ENCODE measurements around the gene SRGAP1. TPM values are rescaled to one million over a fixed set of nuclear protein-coding genes. Genes with fewer than 3 reads are reported as not detected.

Gene SRGAP1
- total RNA-seq (10 to 100 TPM; 13.9 to 14.4 TPM), polyA plus RNA-seq (ENCODE audit: insufficient read length in 2 of 2) (10 to 100 TPM; 16.0 to 17.3 TPM)
- long read RNA-seq, donor 1, full-length matches to known transcripts, result 1 of 8 reads
- long read RNA-seq, donor 1, partial matches to known transcripts, result 7 of 8 reads
- long read RNA-seq, donor 1, other reads (novel, unspliced or antisense), result 0 of 8 reads
- long read RNA-seq, donor 2, partial matches to known transcripts, result 0 of 4 reads
- long read RNA-seq, donor 2, other reads (novel, unspliced or antisense), result 0 of 4 reads
- long read RNA-seq, donor 3, partial matches to known transcripts, result 20 of 20 reads
- long read RNA-seq, donor 3, other reads (novel, unspliced or antisense), result 0 of 20 reads
- long read RNA-seq, donor 4, result 0 reads

- WGBS (ENCODE audit: insufficient coverage), result under 1% methylated on average over 50 of the region's 52 CpGs
- H3K27me3 ChIP-seq (ENCODE audit: control insufficient read depth, insufficient read depth, low read length), result no peaks in the 10 kb centered on the region
- H3K27ac ChIP-seq (ENCODE audit: low read depth, low read length), result peak within 1 kb of the TSS; percentile 89
- peak within 1 kb of the TSS; percentile 85 for H3K4me3 ChIP-seq (ENCODE audit: low read depth, low read length)
- no peaks in the 10 kb centered on the region for H3K9me3 ChIP-seq (ENCODE audit: control insufficient read depth, insufficient read depth, low read length)
- no peaks in the 10 kb centered on the region for H3K36me3 ChIP-seq (ENCODE audit: control insufficient read depth, insufficient read depth, low read length)
- peaks cover 11% of the 10 kb centered on the region for H3K4me1 ChIP-seq (ENCODE audit: control insufficient read depth, insufficient read depth, low read length)
- peak in 3 of 6 donors; percentile 48 to 90 (median 89) for DNase-seq (ENCODE audit: low read depth in 4 of 6, low spot score in 6 of 6)
Observed at GRCh38 chr12:63844391-63845341, at the start of gene SRGAP1. Gene SRGAP1, plus strand, starts transcription at chr12:63844700. Its CDS starts 117 bp downstream, at chr12:63844817.

GRCh38 chr12:63795032-63795687 is 49.3 kb upstream of the SRGAP1 start:
- H3K4me3 ChIP-seq (ENCODE audit: low read depth, low read length), result no peak overlapping the region
- no peak for DNase-seq (ENCODE audit: low read depth in 4 of 6, low spot score in 6 of 6)
- H3K27ac ChIP-seq (ENCODE audit: low read depth, low read length), result no peak overlapping the region
- H3K36me3 ChIP-seq (ENCODE audit: control insufficient read depth, insufficient read depth, low read length), result peaks cover 4% of the 10 kb centered on the region
- no peaks in the 10 kb centered on the region for H3K9me3 ChIP-seq (ENCODE audit: control insufficient read depth, insufficient read depth, low read length)
- no peaks in the 10 kb centered on the region for H3K27me3 ChIP-seq (ENCODE audit: control insufficient read depth, insufficient read depth, low read length)
- H3K4me1 ChIP-seq (ENCODE audit: control insufficient read depth, insufficient read depth, low read length), result no peaks in the 10 kb centered on the region
- WGBS (ENCODE audit: insufficient coverage), result 79% methylated on average over 5 of the region's 10 CpGs

- no peaks in the 10 kb centered on the region for H3K27me3 ChIP-seq (ENCODE audit: control insufficient read depth, insufficient read depth, low read length)
- no peaks in the 10 kb centered on the region for H3K4me1 ChIP-seq (ENCODE audit: control insufficient read depth, insufficient read depth, low read length)
- no peaks in the 10 kb centered on the region for H3K36me3 ChIP-seq (ENCODE audit: control insufficient read depth, insufficient read depth, low read length)
- no peak overlapping the region for H3K27ac ChIP-seq (ENCODE audit: low read depth, low read length)
- WGBS (ENCODE audit: insufficient coverage), result 100% methylated on average over 3 of the region's 6 CpGs
- H3K9me3 ChIP-seq (ENCODE audit: control insufficient read depth, insufficient read depth, low read length), result no peaks in the 10 kb centered on the region
- DNase-seq (ENCODE audit: low read depth in 4 of 6, low spot score in 6 of 6), result no peak
- H3K4me3 ChIP-seq (ENCODE audit: low read depth, low read length), result no peak overlapping the region
Observed at GRCh38 chr12:63795944-63796343, 48.6 kb upstream of the SRGAP1 start.

GRCh38 chr12:63802012-63802608 is 42.4 kb upstream of the SRGAP1 start:
- H3K4me3 ChIP-seq (ENCODE audit: low read depth, low read length), result no peak overlapping the region
- DNase-seq (ENCODE audit: low read depth in 4 of 6, low spot score in 6 of 6), result peak in 4 of 6 donors; percentile 22 to 86 (median 51)
- no peaks in the 10 kb centered on the region for H3K9me3 ChIP-seq (ENCODE audit: control insufficient read depth, insufficient read depth, low read length)
- no CpG with 5 or more reads among the region's 6 CpGs for whole genome bisulfite sequencing (ENCODE audit: insufficient coverage)
- no peak overlapping the region for H3K27ac ChIP-seq (ENCODE audit: low read depth, low read length)
- H3K4me1 ChIP-seq (ENCODE audit: control insufficient read depth, insufficient read depth, low read length), result no peaks in the 10 kb centered on the region
- no peaks in the 10 kb centered on the region for H3K27me3 ChIP-seq (ENCODE audit: control insufficient read depth, insufficient read depth, low read length)
- H3K36me3 ChIP-seq (ENCODE audit: control insufficient read depth, insufficient read depth, low read length), result peaks cover 5% of the 10 kb centered on the region

- H3K9me3 ChIP-seq (ENCODE audit: control insufficient read depth, insufficient read depth, low read length), result no peaks in the 10 kb centered on the region
- no peaks in the 10 kb centered on the region for H3K4me1 ChIP-seq (ENCODE audit: control insufficient read depth, insufficient read depth, low read length)
- H3K4me3 ChIP-seq (ENCODE audit: low read depth, low read length), result no peak overlapping the region
- DNase-seq (ENCODE audit: low read depth in 4 of 6, low spot score in 6 of 6), result no peak
- WGBS (ENCODE audit: insufficient coverage), result no CpG with 5 or more reads among the region's 2 CpGs
- no peaks in the 10 kb centered on the region for H3K27me3 ChIP-seq (ENCODE audit: control insufficient read depth, insufficient read depth, low read length)
- H3K36me3 ChIP-seq (ENCODE audit: control insufficient read depth, insufficient read depth, low read length), result peaks cover 12% of the 10 kb centered on the region
- H3K27ac ChIP-seq (ENCODE audit: low read depth, low read length), result no peak overlapping the region
Observed at GRCh38 chr12:63804746-63805145, 39.8 kb upstream of the SRGAP1 start.

- Histone ChIP-seq H3K9me3 (ENCODE audit: control insufficient read depth, insufficient read depth, low read length) (no peaks in the 10 kb centered on the region), H3K27ac (ENCODE audit: low read depth, low read length) (no peak overlapping the region), H3K4me1 (ENCODE audit: control insufficient read depth, insufficient read depth, low read length) (no peaks in the 10 kb centered on the region), H3K36me3 (ENCODE audit: control insufficient read depth, insufficient read depth, low read length) (peaks cover 12% of the 10 kb centered on the region), H3K27me3 (ENCODE audit: control insufficient read depth, insufficient read depth, low read length) (no peaks in the 10 kb centered on the region), H3K4me3 (ENCODE audit: low read depth, low read length) (no peak overlapping the region)
- no peak for DNase-seq (ENCODE audit: low read depth in 4 of 6, low spot score in 6 of 6)
- WGBS (ENCODE audit: insufficient coverage), result 94% methylated on average over 2 of the region's 3 CpGs
Observed at GRCh38 chr12:63805704-63806672, 38.5 kb upstream of the SRGAP1 start.

GRCh38 chr12:63808631-63809030 is 35.9 kb upstream of the SRGAP1 start:
- Histone ChIP-seq H3K9me3 (ENCODE audit: control insufficient read depth, insufficient read depth, low read length) (no peaks in the 10 kb centered on the region), H3K27me3 (ENCODE audit: control insufficient read depth, insufficient read depth, low read length) (no peaks in the 10 kb centered on the region), H3K27ac (ENCODE audit: low read depth, low read length) (no peak overlapping the region), H3K4me3 (ENCODE audit: low read depth, low read length) (no peak overlapping the region), H3K36me3 (ENCODE audit: control insufficient read depth, insufficient read depth, low read length) (peaks cover 9% of the 10 kb centered on the region), H3K4me1 (ENCODE audit: control insufficient read depth, insufficient read depth, low read length) (no peaks in the 10 kb centered on the region)
- no peak for DNase-seq (ENCODE audit: low read depth in 4 of 6, low spot score in 6 of 6)
- 92% methylated on average over 3 of the region's 5 CpGs for WGBS (ENCODE audit: insufficient coverage)

- no peak for DNase-seq (ENCODE audit: low read depth in 4 of 6, low spot score in 6 of 6)
- 100% methylated on average over 1 of the region's 4 CpGs for WGBS (ENCODE audit: insufficient coverage)
- Histone ChIP-seq H3K4me1 (ENCODE audit: control insufficient read depth, insufficient read depth, low read length) (no peaks in the 10 kb centered on the region), H3K4me3 (ENCODE audit: low read depth, low read length) (no peak overlapping the region), H3K27me3 (ENCODE audit: control insufficient read depth, insufficient read depth, low read length) (no peaks in the 10 kb centered on the region), H3K27ac (ENCODE audit: low read depth, low read length) (no peak overlapping the region), H3K9me3 (ENCODE audit: control insufficient read depth, insufficient read depth, low read length) (no peaks in the 10 kb centered on the region), H3K36me3 (ENCODE audit: control insufficient read depth, insufficient read depth, low read length) (peaks cover 7% of the 10 kb centered on the region)
Observed at GRCh38 chr12:63809566-63809965, 34.9 kb upstream of the SRGAP1 start.

Measured in spinal cord (tissue), 10 donors.